CD4-positive, alpha-beta T cell (primary cell): ENCODE measurements around the gene ERH. TPM values are rescaled to one million over a fixed set of nuclear protein-coding genes. Genes with fewer than 3 reads are reported as not detected.

Source experiments
- ATAC-seq: fragments of 200-7000 bp; cut with Tn5 transposase; one replicate; pipeline ENCODE4 v1.10.0; 2022; ENCODE audit warnings: mild to moderate bottlenecking; ENCODE audit not compliant: poor library complexity
- CTCF ChIA-PET: fragments of 350-600 bp; sonication (Branson Sonifier 250); formaldehyde crosslinking; loops from one replicate; lab custom pipeline; 2021; ENCODE audit warnings: antibody characterized with exemption, inconsistent platforms; lab: Charles Lee
- POLR2A ChIA-PET: fragments of 350-600 bp; sonication (Branson Sonifier 250); formaldehyde crosslinking; loops from one replicate; lab custom pipeline; 2021; ENCODE audit warnings: antibody characterized with exemption, inconsistent platforms; lab: Charles Lee
- DNase-seq, 14 experiments: peaks; one replicate each; pipeline ENCODE4 v3.0.0-alpha.2; 2013 to 2020; ENCODE audit warnings: mixed read lengths in 2 of 14
- H3K27ac ChIP-seq, 2 donors: one replicate each; pipeline versions ENCODE4 v1.5.1 to v1.7.0; 2013; ENCODE audit warnings: low read length in 2 of 2, low read depth in 1 of 2, mild to moderate bottlenecking in 1 of 2
- H3K27me3 ChIP-seq, 2 experiments: 1 replicate in 1 of 2; 2 replicates in 1 of 2; pipeline versions ENCODE4 v1.6.1 to v1.7.0; 2013; ENCODE audit warnings: low read length in 2 of 2, control low read depth in 1 of 2, mild to moderate bottlenecking in 1 of 2, moderate library complexity in 1 of 2; ENCODE audit not compliant: insufficient read depth in 2 of 2, control insufficient read depth in 1 of 2
- H3K36me3 ChIP-seq: one replicate; pipeline ENCODE4 v1.6.1; 2013; ENCODE audit warnings: low read length, control low read depth; ENCODE audit not compliant: insufficient read depth
- H3K4me1 ChIP-seq: one replicate; pipeline ENCODE4 v1.6.1; 2013; ENCODE audit warnings: low read length, control low read depth; ENCODE audit not compliant: insufficient read depth
- H3K4me3 ChIP-seq: one replicate; pipeline ENCODE4 v1.5.1; 2013; ENCODE audit warnings: mild to moderate bottlenecking, low read length, moderate library complexity
- H3K9me3 ChIP-seq, 2 experiments: 1 replicate in 1 of 2; 2 replicates in 1 of 2; pipeline versions ENCODE4 v1.6.1 to v1.7.0; 2013; ENCODE audit warnings: low read length in 2 of 2, mild to moderate bottlenecking in 2 of 2, control low read depth in 1 of 2, moderate library complexity in 1 of 2; ENCODE audit not compliant: control insufficient read depth in 1 of 2, insufficient read depth in 1 of 2
- H3K27ac Mint-ChIP-seq: one replicate; pipeline ENCODE4 v1.8.0; 2020; ENCODE audit warnings: mixed read lengths
- H3K27me3 Mint-ChIP-seq: one replicate; pipeline ENCODE4 v1.8.0; 2021; ENCODE audit warnings: mixed read lengths
- H3K36me3 Mint-ChIP-seq: one replicate; pipeline ENCODE4 v1.8.0; 2021; ENCODE audit warnings: low read depth, mixed read lengths
- H3K4me1 Mint-ChIP-seq: one replicate; pipeline ENCODE4 v1.8.0; 2021; ENCODE audit warnings: low read depth, mixed read lengths
- H3K4me3 Mint-ChIP-seq: one replicate; pipeline ENCODE4 v1.8.0; 2020; ENCODE audit warnings: mild to moderate bottlenecking, mixed read lengths
- H3K9me3 Mint-ChIP-seq: one replicate; pipeline ENCODE4 v1.8.0; 2020; ENCODE audit warnings: mixed read lengths
- intact Hi-C, 2 experiments: fragments of 100-400 bp; cut with DNase I in 1 of 2; cut with micrococcal nuclease in 1 of 2; formaldehyde crosslinking; loops; one replicate each; pipeline versions ENCODE4 v1.15.1 to v1.9.0; 2023 to 2025; cut with DNase I, micrococcal nuclease
- total RNA-seq, 174 experiments: library from RNA in 2 of 174; stranded (reverse) in 2 of 174; gene quantifications; one replicate each; pipeline ENCODE4 v1.2.3 and lab custom pipeline; 2021 to 2026
- TF ChIP-seq, protein P1 (sequence below): fragments of 200-600 bp; IDR thresholded peaks from one replicate; pipeline ENCODE4 v1.8.0; 2022; ENCODE audit warnings: antibody characterized with exemption, mild to moderate bottlenecking

Gene ERH
- total RNA-seq, 2 experiments from 2014 or later, result 87.0 to 96.3 TPM

DNA sequence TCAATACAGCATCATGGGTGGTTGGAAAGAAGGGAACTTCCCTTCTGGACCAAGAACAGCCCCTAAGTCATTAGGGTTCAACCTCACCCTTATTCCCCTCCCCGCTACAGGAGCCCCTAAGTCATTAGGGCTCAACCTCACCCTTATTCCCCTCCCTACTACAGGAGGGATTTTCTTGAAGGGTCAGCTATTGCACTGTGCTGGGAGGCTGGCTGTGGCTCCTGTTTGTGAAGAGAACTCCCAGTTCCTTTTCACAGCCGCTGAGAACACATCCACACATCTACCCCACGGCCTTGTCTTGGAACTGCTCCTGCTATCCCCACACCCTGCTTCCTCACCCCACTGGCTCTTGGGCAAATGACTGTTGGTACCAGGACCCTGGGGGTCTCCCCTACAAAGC lies 44.9 kb downstream of the ERH start:
- no peaks in the 10 kb centered on the region for H3K9me3 Mint-ChIP-seq
- intact Hi-C loops, result no loop called here
- H3K4me3 Mint-ChIP-seq, result no peak overlapping the region
- Histone ChIP-seq H3K27ac (no peak overlapping the region), H3K9me3 (no peaks in the 10 kb centered on the region), H3K4me1 (peaks cover 17% of the 10 kb centered on the region), H3K4me3 (no peak overlapping the region), H3K36me3 (no peaks in the 10 kb centered on the region), H3K27me3 (no peaks in the 10 kb centered on the region)
- POLR2A ChIA-PET, result no interaction called here
- no peaks in the 10 kb centered on the region for H3K27me3 Mint-ChIP-seq
- no peak overlapping the region for H3K27ac Mint-ChIP-seq
- H3K4me1 Mint-ChIP-seq, result peaks cover 9% of the 10 kb centered on the region
- TF ChIP-seq, protein P1, sequence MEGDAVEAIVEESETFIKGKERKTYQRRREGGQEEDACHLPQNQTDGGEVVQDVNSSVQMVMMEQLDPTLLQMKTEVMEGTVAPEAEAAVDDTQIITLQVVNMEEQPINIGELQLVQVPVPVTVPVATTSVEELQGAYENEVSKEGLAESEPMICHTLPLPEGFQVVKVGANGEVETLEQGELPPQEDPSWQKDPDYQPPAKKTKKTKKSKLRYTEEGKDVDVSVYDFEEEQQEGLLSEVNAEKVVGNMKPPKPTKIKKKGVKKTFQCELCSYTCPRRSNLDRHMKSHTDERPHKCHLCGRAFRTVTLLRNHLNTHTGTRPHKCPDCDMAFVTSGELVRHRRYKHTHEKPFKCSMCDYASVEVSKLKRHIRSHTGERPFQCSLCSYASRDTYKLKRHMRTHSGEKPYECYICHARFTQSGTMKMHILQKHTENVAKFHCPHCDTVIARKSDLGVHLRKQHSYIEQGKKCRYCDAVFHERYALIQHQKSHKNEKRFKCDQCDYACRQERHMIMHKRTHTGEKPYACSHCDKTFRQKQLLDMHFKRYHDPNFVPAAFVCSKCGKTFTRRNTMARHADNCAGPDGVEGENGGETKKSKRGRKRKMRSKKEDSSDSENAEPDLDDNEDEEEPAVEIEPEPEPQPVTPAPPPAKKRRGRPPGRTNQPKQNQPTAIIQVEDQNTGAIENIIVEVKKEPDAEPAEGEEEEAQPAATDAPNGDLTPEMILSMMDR, result no peak
- no peak for ATAC-seq
- CTCF ChIA-PET, result no interaction called here
- H3K36me3 Mint-ChIP-seq, result no peaks in the 10 kb centered on the region
- DNase-seq, result no peak

DNA sequence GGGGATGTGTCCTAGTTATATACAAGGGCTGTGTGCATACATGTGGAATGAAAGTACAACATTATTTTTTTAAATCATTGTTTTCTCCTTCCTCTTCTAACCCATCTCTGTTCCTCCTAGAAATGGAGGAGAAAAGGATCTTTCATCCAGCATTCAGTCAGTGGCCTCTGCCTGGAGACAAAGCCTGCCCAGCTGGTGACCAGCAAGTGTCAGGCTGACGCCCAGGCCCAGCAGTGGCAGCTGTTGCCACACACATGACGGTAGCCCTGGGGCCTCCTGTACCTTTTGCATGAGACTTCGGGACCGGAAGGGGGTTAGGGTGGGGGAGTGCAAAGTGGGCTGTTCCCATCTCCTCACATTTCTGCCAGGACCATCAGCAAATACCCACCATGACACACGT lies 46.2 kb downstream of the ERH start:
- peaks cover 0 to 4% of the 10 kb centered on the region in 2 experiments for H3K27me3 ChIP-seq
- H3K4me1 ChIP-seq, result peaks cover 17% of the 10 kb centered on the region
- no peaks in the 10 kb centered on the region for H3K36me3 Mint-ChIP-seq
- H3K4me3 ChIP-seq, result no peak overlapping the region
- no peak overlapping the region for H3K4me3 Mint-ChIP-seq
- no peak overlapping the region for H3K27ac ChIP-seq
- TF ChIP-seq, protein P1, result no peak
- peaks cover 9% of the 10 kb centered on the region for H3K4me1 Mint-ChIP-seq
- no peaks in the 10 kb centered on the region for H3K36me3 ChIP-seq
- no peak for DNase-seq
- H3K9me3 ChIP-seq, result peaks cover 0 to 4% of the 10 kb centered on the region in 2 experiments
- ChIA-PET POLR2A (no interaction called here), CTCF (no interaction called here)
- intact Hi-C loops, result no loop called here
- no peak overlapping the region for H3K27ac Mint-ChIP-seq
- H3K9me3 Mint-ChIP-seq, result no peaks in the 10 kb centered on the region
- H3K27me3 Mint-ChIP-seq, result peaks cover 8% of the 10 kb centered on the region
- ATAC-seq, result no peak

GRCh38 chr14:69351385-69351784 lies 46.7 kb downstream of the ERH start:
- no peaks in the 10 kb centered on the region for H3K9me3 Mint-ChIP-seq
- ChIA-PET CTCF (no interaction called here), POLR2A (no interaction called here)
- H3K4me3 ChIP-seq, result no peak overlapping the region
- peaks cover 0 to 4% of the 10 kb centered on the region in 2 experiments for H3K9me3 ChIP-seq
- H3K4me1 Mint-ChIP-seq, result peaks cover 9% of the 10 kb centered on the region
- no peaks in the 10 kb centered on the region for H3K36me3 ChIP-seq
- H3K4me3 Mint-ChIP-seq, result no peak overlapping the region
- no peaks in the 10 kb centered on the region for H3K36me3 Mint-ChIP-seq
- DNase-seq (no peak), ATAC-seq (no peak)
- H3K27ac Mint-ChIP-seq, result no peak overlapping the region
- peaks cover 17% of the 10 kb centered on the region for H3K4me1 ChIP-seq
- H3K27me3 ChIP-seq, result peaks cover 0 to 4% of the 10 kb centered on the region in 2 experiments
- TF ChIP-seq, protein P1, result no peak
- peaks cover 8% of the 10 kb centered on the region for H3K27me3 Mint-ChIP-seq
- H3K27ac ChIP-seq, result no peak overlapping the region
- intact Hi-C loops, result no loop called here
